Measurements from ENCODE around the gene SEMA7A.

The SEMA7A gene

GRCh38 chr15:74428442-74428787 is 5.3 kb downstream of the SEMA7A start:
- peaks cover 6% of the 10 kb centered on the region for H3K4me1 ChIP-seq (ENCODE audit: insufficient read depth, low read length, severe bottlenecking)

GRCh38 chr15:74427607-74428441 is 5.9 kb downstream of the SEMA7A start:
- Histone ChIP-seq H2AFZ (ENCODE audit: low read length) (no peak overlapping the region), H3K4me1 (ENCODE audit: insufficient read depth, low read length, severe bottlenecking) (peaks cover under 1% of the 10 kb centered on the region), H3K27me3 (ENCODE audit: insufficient read depth, low read length) (peaks cover 5% of the 10 kb centered on the region; the same call in 1 of the 2 replicates), H3K36me3 (ENCODE audit: insufficient read depth, low read length) (no peaks in the 10 kb centered on the region), H3K9me3 (ENCODE audit: low read length) (no peaks in the 10 kb centered on the region), H3F3A (ENCODE audit: insufficient read depth, low read length) (no peaks in the 10 kb centered on the region), H3K4me3 (ENCODE audit: low read depth, low read length, poor library complexity, severe bottlenecking) (no peak overlapping the region), H3K79me2 (ENCODE audit: insufficient read depth, low read length) (no peaks in the 10 kb centered on the region), H3K4me2 (ENCODE audit: low read length) (no peak overlapping the region), H3K27ac (ENCODE audit: low read depth, low read length, poor library complexity, severe bottlenecking) (no peak overlapping the region), H3K9ac (ENCODE audit: low read length) (no peak overlapping the region), H4K20me1 (ENCODE audit: insufficient read depth, low read length) (no peaks in the 10 kb centered on the region), H3K9me2 (ENCODE audit: low read depth, low read length) (no peaks in the 10 kb centered on the region)
- TF ChIP-seq EZH2 (IDR thresholded peaks at IDR 0.05; ENCODE audit: borderline replicate concordance, low read length) (no peak), CTCF (IDR thresholded peaks at IDR 0.05; ENCODE audit: low read length) (no peak)

More at GRCh38 chr15:74428442-74428787, 5.3 kb downstream of the SEMA7A start:
- TF ChIP-seq CTCF (IDR thresholded peaks at IDR 0.05; ENCODE audit: low read length) (no peak), EZH2 (IDR thresholded peaks at IDR 0.05; ENCODE audit: borderline replicate concordance, low read length) (no peak)
- H3K4me2 ChIP-seq (ENCODE audit: low read length) = no peak overlapping the region
- no peak overlapping the region for H2AFZ ChIP-seq (ENCODE audit: low read length)
- H3K36me3 ChIP-seq (ENCODE audit: insufficient read depth, low read length) = no peaks in the 10 kb centered on the region
- no peaks in the 10 kb centered on the region for H3K9me2 ChIP-seq (ENCODE audit: low read depth, low read length)
- no peak overlapping the region for H3K9ac ChIP-seq (ENCODE audit: low read length)
- H3K79me2 ChIP-seq (ENCODE audit: insufficient read depth, low read length) = no peaks in the 10 kb centered on the region
- H3K27me3 ChIP-seq (ENCODE audit: insufficient read depth, low read length) = peaks cover 5% of the 10 kb centered on the region; the same call in 1 of the 2 replicates
- no peaks in the 10 kb centered on the region for H3F3A ChIP-seq (ENCODE audit: insufficient read depth, low read length)
- H3K27ac ChIP-seq (ENCODE audit: low read depth, low read length, poor library complexity, severe bottlenecking) = no peak overlapping the region
- no peaks in the 10 kb centered on the region for H4K20me1 ChIP-seq (ENCODE audit: insufficient read depth, low read length)
- H3K4me3 ChIP-seq (ENCODE audit: low read depth, low read length, poor library complexity, severe bottlenecking) = no peak overlapping the region
- H3K9me3 ChIP-seq (ENCODE audit: low read length) = no peaks in the 10 kb centered on the region

GRCh38 chr15:74426404-74427281 is 7.1 kb downstream of the SEMA7A start:
- Histone ChIP-seq H3F3A (ENCODE audit: insufficient read depth, low read length) (no peaks in the 10 kb centered on the region), H4K20me1 (ENCODE audit: insufficient read depth, low read length) (no peaks in the 10 kb centered on the region), H3K27me3 (ENCODE audit: insufficient read depth, low read length) (peaks cover 12% of the 10 kb centered on the region; the same call in 1 of the 2 replicates), H2AFZ (ENCODE audit: low read length) (no peak overlapping the region), H3K27ac (ENCODE audit: low read depth, low read length, poor library complexity, severe bottlenecking) (no peak overlapping the region), H3K36me3 (ENCODE audit: insufficient read depth, low read length) (no peaks in the 10 kb centered on the region), H3K9ac (ENCODE audit: low read length) (no peak overlapping the region), H3K4me1 (ENCODE audit: insufficient read depth, low read length, severe bottlenecking) (no peaks in the 10 kb centered on the region), H3K9me3 (ENCODE audit: low read length) (no peaks in the 10 kb centered on the region), H3K4me2 (ENCODE audit: low read length) (no peak overlapping the region), H3K4me3 (ENCODE audit: low read depth, low read length, poor library complexity, severe bottlenecking) (no peak overlapping the region), H3K79me2 (ENCODE audit: insufficient read depth, low read length) (no peaks in the 10 kb centered on the region), H3K9me2 (ENCODE audit: low read depth, low read length) (no peaks in the 10 kb centered on the region)
- no peak for TF ChIP-seq EZH2 (IDR thresholded peaks at IDR 0.05; ENCODE audit: borderline replicate concordance, low read length)
- TF ChIP-seq CTCF (IDR thresholded peaks at IDR 0.05; ENCODE audit: low read length) = no peak
